ENCODE results near the gene CALCOCO1. TPM values are rescaled to one million over a fixed set of nuclear protein-coding genes. Genes with fewer than 3 reads are reported as not detected.

Gene CALCOCO1
- total and polyA plus RNA-seq, 2 of the 13 experiments (the other 11 are each of a cell fraction or from before 2014, with no cell fraction given), result 7.7 to 47.7 TPM

DNA sequence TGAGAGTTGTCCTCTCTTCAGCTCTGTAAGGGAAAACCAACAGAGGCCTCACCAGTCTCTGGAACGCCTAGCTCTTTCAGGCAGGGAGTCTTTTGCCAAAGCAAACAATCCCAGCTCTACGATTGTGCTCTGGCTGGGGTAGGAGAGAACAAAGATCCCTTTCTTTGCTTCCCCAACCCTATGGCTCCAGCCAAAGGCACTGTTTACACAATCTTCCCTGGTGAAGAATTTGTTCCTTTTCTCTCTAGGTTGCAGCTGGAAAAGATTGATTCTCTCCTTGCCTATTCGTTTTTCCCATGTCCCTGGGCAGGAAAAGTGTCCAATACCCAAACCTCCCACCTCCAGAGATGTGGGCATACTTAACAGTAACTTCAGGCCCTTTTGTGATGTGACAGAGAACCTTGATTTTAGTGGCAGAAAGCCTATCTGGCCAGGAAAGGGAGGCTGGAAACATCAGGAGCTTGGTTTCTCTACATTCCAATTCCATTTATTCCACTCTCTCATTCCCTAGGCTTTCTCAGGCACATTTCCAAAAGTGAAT, 68.2 kb downstream of the CALCOCO1 start (continued):
- TF ChIP-seq, protein P1, sequence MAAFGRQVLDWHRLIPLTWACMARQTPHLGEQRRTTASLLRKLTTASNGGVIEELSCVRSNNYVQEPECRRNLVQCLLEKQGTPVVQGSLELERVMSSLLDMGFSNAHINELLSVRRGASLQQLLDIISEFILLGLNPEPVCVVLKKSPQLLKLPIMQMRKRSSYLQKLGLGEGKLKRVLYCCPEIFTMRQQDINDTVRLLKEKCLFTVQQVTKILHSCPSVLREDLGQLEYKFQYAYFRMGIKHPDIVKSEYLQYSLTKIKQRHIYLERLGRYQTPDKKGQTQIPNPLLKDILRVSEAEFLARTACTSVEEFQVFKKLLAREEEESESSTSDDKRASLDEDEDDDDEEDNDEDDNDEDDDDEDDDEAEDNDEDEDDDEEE (CRISPR knock-in tag; IDR thresholded peaks at IDR 0.05), result no peak
- TF ChIP-seq U2AF2 (IDR thresholded peaks at IDR 0.05; ENCODE audit: low read depth, low read length) (no peak), PHF5A (CRISPR knock-in tag; IDR thresholded peaks at IDR 0.05; ENCODE audit: low read depth, unreplicated experiment) (peak; percentile 37), ZFX (CRISPR knock-in tag; IDR thresholded peaks at IDR 0.05; ENCODE audit: low read depth) (peak; percentile 30; the same call in 1 of the 2 replicates), TBL1XR1 (IDR thresholded peaks at IDR 0.05; ENCODE audit: borderline replicate concordance, low read length, partially characterized antibody) (no peak), NFYB (CRISPR knock-in tag; IDR thresholded peaks at IDR 0.05) (peak; percentile 15; the same call in 1 of the 2 replicates), PITX1 (CRISPR knock-in tag; IDR thresholded peaks at IDR 0.05) (peak; percentile 65; the same call in 1 of the 2 replicates), FOXC1 (CRISPR knock-in tag; IDR thresholded peaks at IDR 0.05; ENCODE audit: borderline replicate concordance) (no peak), RNF219 (CRISPR knock-in tag; IDR thresholded peaks at IDR 0.05) (no peak), ZNF138 (CRISPR knock-in tag; IDR thresholded peaks at IDR 0.05; ENCODE audit: low read depth) (no peak), ZNF644 (CRISPR knock-in tag; IDR thresholded peaks at IDR 0.05; ENCODE audit: low read depth) (peak; percentile 95), ZNF816 (CRISPR knock-in tag; IDR thresholded peaks at IDR 0.05; ENCODE audit: borderline replicate concordance) (no peak; the same call in 1 of the 2 replicates), MAFK (conservative IDR thresholded peaks at IDR 0.05 in 1 of 2, IDR thresholded peaks at IDR 0.05 in 1 of 2; ENCODE audit: low read length in 2 of 2) (no peak), ZNF543 (CRISPR knock-in tag; IDR thresholded peaks at IDR 0.05) (no peak), ZNF230 (CRISPR knock-in tag; IDR thresholded peaks at IDR 0.05) (no peak), ZNF567 (CRISPR knock-in tag; IDR thresholded peaks at IDR 0.05; ENCODE audit: borderline replicate concordance) (no peak), ZNF34 (CRISPR knock-in tag; IDR thresholded peaks at IDR 0.05; ENCODE audit: borderline replicate concordance) (no peak), JARID2 (CRISPR knock-in tag; IDR thresholded peaks at IDR 0.05; ENCODE audit: insufficient replicate concordance) (no peak), DDIT3 (CRISPR knock-in tag; IDR thresholded peaks at IDR 0.05) (no peak), ZNF562 (CRISPR knock-in tag; IDR thresholded peaks at IDR 0.05; ENCODE audit: borderline replicate concordance) (no peak)
- TF ChIP-seq, protein P2, sequence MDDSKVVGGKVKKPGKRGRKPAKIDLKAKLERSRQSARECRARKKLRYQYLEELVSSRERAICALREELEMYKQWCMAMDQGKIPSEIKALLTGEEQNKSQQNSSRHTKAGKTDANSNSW (CRISPR knock-in tag; IDR thresholded peaks at IDR 0.05; ENCODE audit: borderline replicate concordance), result no peak
- TF ChIP-seq, protein P3, sequence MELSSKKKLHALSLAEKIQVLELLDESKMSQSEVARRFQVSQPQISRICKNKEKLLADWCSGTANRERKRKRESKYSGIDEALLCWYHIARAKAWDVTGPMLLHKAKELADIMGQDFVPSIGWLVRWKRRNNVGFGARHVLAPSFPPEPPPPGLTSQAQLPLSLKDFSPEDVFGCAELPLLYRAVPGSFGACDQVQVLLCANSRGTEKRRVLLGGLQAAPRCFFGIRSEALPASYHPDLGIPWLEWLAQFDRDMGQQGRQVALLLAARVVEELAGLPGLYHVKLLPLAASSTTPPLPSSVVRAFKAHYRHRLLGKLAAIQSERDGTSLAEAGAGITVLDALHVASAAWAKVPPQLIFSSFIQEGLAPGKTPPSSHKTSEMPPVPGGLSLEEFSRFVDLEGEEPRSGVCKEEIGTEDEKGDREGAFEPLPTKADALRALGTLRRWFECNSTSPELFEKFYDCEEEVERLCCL (CRISPR knock-in tag; IDR thresholded peaks at IDR 0.05; ENCODE audit: borderline replicate concordance), result no peak
- TF ChIP-seq, protein P4, sequence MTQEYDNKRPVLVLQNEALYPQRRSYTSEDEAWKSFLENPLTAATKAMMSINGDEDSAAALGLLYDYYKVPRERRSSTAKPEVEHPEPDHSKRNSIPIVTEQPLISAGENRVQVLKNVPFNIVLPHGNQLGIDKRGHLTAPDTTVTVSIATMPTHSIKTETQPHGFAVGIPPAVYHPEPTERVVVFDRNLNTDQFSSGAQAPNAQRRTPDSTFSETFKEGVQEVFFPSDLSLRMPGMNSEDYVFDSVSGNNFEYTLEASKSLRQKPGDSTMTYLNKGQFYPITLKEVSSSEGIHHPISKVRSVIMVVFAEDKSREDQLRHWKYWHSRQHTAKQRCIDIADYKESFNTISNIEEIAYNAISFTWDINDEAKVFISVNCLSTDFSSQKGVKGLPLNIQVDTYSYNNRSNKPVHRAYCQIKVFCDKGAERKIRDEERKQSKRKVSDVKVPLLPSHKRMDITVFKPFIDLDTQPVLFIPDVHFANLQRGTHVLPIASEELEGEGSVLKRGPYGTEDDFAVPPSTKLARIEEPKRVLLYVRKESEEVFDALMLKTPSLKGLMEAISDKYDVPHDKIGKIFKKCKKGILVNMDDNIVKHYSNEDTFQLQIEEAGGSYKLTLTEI (CRISPR knock-in tag; conservative IDR thresholded peaks at IDR 0.05), result no peak

Measured in HepG2 (cell line).